ENCODE measurements around the gene FBN1.

FBN1 gene

GRCh38 chr15:48652510-48653076, 7.1 kb upstream of the FBN1 start:
- DNase-seq (ENCODE audit: low read depth in 1 of 2, low spot score in 1 of 2), result no peak

GRCh38 chr15:48650931-48651330, 5.4 kb upstream of the FBN1 start:
- DNase-seq (ENCODE audit: low read depth in 1 of 2, low spot score in 1 of 2), result no peak

- no peak for DNase-seq (ENCODE audit: low read depth in 1 of 2, low spot score in 1 of 2)
These were observed 2.5 kb upstream of the FBN1 start for GRCh38 chr15:48647962-48648361.

GRCh38 chr15:48646331-48646730, 822 bp upstream of the FBN1 start:
- DNase-seq (ENCODE audit: low read depth in 1 of 2, low spot score in 1 of 2), result no peak

- DNase-seq (ENCODE audit: low read depth in 1 of 2, low spot score in 1 of 2), result no peak
These were observed 517 bp downstream of the FBN1 start for GRCh38 chr15:48644827-48645557.

- DNase-seq (ENCODE audit: low read depth in 1 of 2, low spot score in 1 of 2), result no peak
These were observed 1.1 kb downstream of the FBN1 start for GRCh38 chr15:48644467-48644826.

GRCh38 chr15:48643776-48644466, 1.6 kb downstream of the FBN1 start:
- DNase-seq (ENCODE audit: low read depth in 1 of 2, low spot score in 1 of 2), result no peak

- DNase-seq (ENCODE audit: low read depth in 1 of 2, low spot score in 1 of 2), result no peak
These were observed 2.3 kb downstream of the FBN1 start for GRCh38 chr15:48643206-48643605.

GRCh38 chr15:48642795-48643194, 2.7 kb downstream of the FBN1 start:
- DNase-seq (ENCODE audit: low read depth in 1 of 2, low spot score in 1 of 2), result no peak

- DNase-seq (ENCODE audit: low read depth in 1 of 2, low spot score in 1 of 2), result no peak
These were observed 4.1 kb downstream of the FBN1 start for GRCh38 chr15:48641416-48641815.

GRCh38 chr15:48638963-48639362, 6.5 kb downstream of the FBN1 start:
- no peak for DNase-seq (ENCODE audit: low read depth in 1 of 2, low spot score in 1 of 2)

- no peak for DNase-seq (ENCODE audit: low read depth in 1 of 2, low spot score in 1 of 2)
These were observed 7.9 kb downstream of the FBN1 start for GRCh38 chr15:48637639-48638038.

- DNase-seq (ENCODE audit: low read depth in 1 of 2, low spot score in 1 of 2), result no peak
These were observed 9.0 kb downstream of the FBN1 start for GRCh38 chr15:48636511-48636910.

GRCh38 chr15:48634893-48635292, 10.6 kb downstream of the FBN1 start:
- no peak for DNase-seq (ENCODE audit: low read depth in 1 of 2, low spot score in 1 of 2)

GRCh38 chr15:48634096-48634495, 11.4 kb downstream of the FBN1 start:
- no peak for DNase-seq (ENCODE audit: low read depth in 1 of 2, low spot score in 1 of 2)

GRCh38 chr15:48632651-48633050, 12.9 kb downstream of the FBN1 start:
- DNase-seq (ENCODE audit: low read depth in 1 of 2, low spot score in 1 of 2), result no peak

- no peak for DNase-seq (ENCODE audit: low read depth in 1 of 2, low spot score in 1 of 2)
These were observed 14.2 kb downstream of the FBN1 start for GRCh38 chr15:48631176-48631770.

- no peak for DNase-seq (ENCODE audit: low read depth in 1 of 2, low spot score in 1 of 2)
These were observed 15.3 kb downstream of the FBN1 start for GRCh38 chr15:48630245-48630644.

- no peak for DNase-seq (ENCODE audit: low read depth in 1 of 2, low spot score in 1 of 2)
These were observed 16.7 kb downstream of the FBN1 start for GRCh38 chr15:48628832-48629231.

- DNase-seq (ENCODE audit: low read depth in 1 of 2, low spot score in 1 of 2), result no peak
These were observed 18.1 kb downstream of the FBN1 start for GRCh38 chr15:48627260-48627940.

- DNase-seq (ENCODE audit: low read depth in 1 of 2, low spot score in 1 of 2), result no peak
These were observed 20.4 kb downstream of the FBN1 start for GRCh38 chr15:48625126-48625525.

GRCh38 chr15:48624700-48625099, 20.8 kb downstream of the FBN1 start:
- DNase-seq (ENCODE audit: low read depth in 1 of 2, low spot score in 1 of 2), result no peak
